PC-3 (cell line): Measurements from ENCODE around the gene MACROH2A1. TPM values are rescaled to one million over a fixed set of nuclear protein-coding genes. Genes with fewer than 3 reads are reported as not detected.

Source experiments
- ATAC-seq: fragments of 200-7000 bp; cut with Tn5 transposase; 2 replicates; pipeline ENCODE4 v1.9.1; 2020; ENCODE audit warnings: mild to moderate bottlenecking, moderate library complexity
- BruUV-seq: library from RNA; stranded (reverse); fragments of 400-500 nt; replicated peaks from 2 replicates; lab custom pipeline; 2021; lab: Mats Ljungman, UMichigan
- CTCF ChIA-PET: fragments of 300-600 bp; sonication (Branson Sonifier 250); formaldehyde crosslinking; loops from one replicate; lab custom pipeline; 2022; ENCODE audit warnings: antibody characterized with exemption; lab: Charles Lee
- POLR2A ChIA-PET: fragments of 300-600 bp; sonication (Branson Sonifier 250); formaldehyde crosslinking; loops from one replicate; lab custom pipeline; 2022; ENCODE audit warnings: antibody characterized with exemption; ENCODE audit not compliant: unreplicated experiment; lab: Charles Lee
- DNase-seq: peaks from one replicate; pipeline ENCODE4 v3.0.0-alpha.2; 2015
- H2AFZ ChIP-seq: fragments of 300-600 bp; sonication (generic); 2 replicates; pipeline ENCODE4 v1.6.0; 2016; ENCODE audit warnings: antibody characterized with exemption, low read length
- H3F3A ChIP-seq: fragments of 300-600 bp; sonication (generic); one replicate; pipeline ENCODE4 v1.6.0; 2017; ENCODE audit warnings: antibody characterized with exemption, low read length, control low read depth, mild to moderate bottlenecking; ENCODE audit not compliant: unreplicated experiment
- H3K27ac ChIP-seq: fragments of 300-600 bp; sonication (generic); 2 replicates; pipeline ENCODE4 v1.5.1; 2016; ENCODE audit warnings: mild to moderate bottlenecking, low read length
- H3K27me3 ChIP-seq: fragments of 300-600 bp; sonication (generic); 2 replicates; pipeline ENCODE4 v1.6.1; 2016; ENCODE audit warnings: low read length, mixed read lengths
- H3K36me3 ChIP-seq: fragments of 300-600 bp; sonication (generic); 2 replicates; pipeline ENCODE4 v1.6.1; 2016; ENCODE audit warnings: low read depth, mixed run types, low read length, mixed read lengths
- H3K4me1 ChIP-seq: fragments of 300-600 bp; sonication (generic); 2 replicates; pipeline ENCODE4 v1.5.1; 2016; ENCODE audit warnings: low read length; ENCODE audit not compliant: insufficient read depth
- H3K4me2 ChIP-seq: fragments of 300-600 bp; sonication (generic); 2 replicates; pipeline ENCODE4 v1.6.0; 2016; ENCODE audit warnings: low read length
- H3K4me3 ChIP-seq: fragments of 300-600 bp; sonication (generic); 2 replicates; pipeline ENCODE4 v1.5.1; 2016; ENCODE audit warnings: mild to moderate bottlenecking, low read length, mixed read lengths
- H3K79me2 ChIP-seq: fragments of 300-600 bp; sonication (generic); 2 replicates; pipeline ENCODE4 v1.6.1; 2017; ENCODE audit warnings: low read length, mixed read lengths
- H3K9ac ChIP-seq: fragments of 300-600 bp; sonication (generic); 2 replicates; pipeline ENCODE4 v1.6.0; 2016; ENCODE audit warnings: mild to moderate bottlenecking, low read length
- H3K9me2 ChIP-seq: fragments of 300-600 bp; sonication (generic); replicated peaks from 2 replicates; pipeline ENCODE4 v1.6.1; 2016; ENCODE audit warnings: mixed run types, low read length, mixed read lengths
- H3K9me3 ChIP-seq: fragments of 300-600 bp; sonication (generic); 2 replicates; pipeline ENCODE4 v1.6.1; 2016; ENCODE audit warnings: low read length, mixed read lengths
- H4K20me1 ChIP-seq: fragments of 300-600 bp; sonication (generic); 2 replicates; pipeline ENCODE4 v1.6.1; 2016; ENCODE audit warnings: low read length, mixed read lengths
- EZH2 ChIP-seq: fragments of 300-600 bp; sonication (generic); IDR thresholded peaks from one replicate; pipeline ENCODE4 v1.6.1; 2017; ENCODE audit warnings: antibody characterized with exemption, mild to moderate bottlenecking, low read length; ENCODE audit not compliant: unreplicated experiment
- EZH2phosphoT487 ChIP-seq: fragments of 300-600 bp; sonication (generic); IDR thresholded peaks from 2 replicates; pipeline ENCODE4 v1.6.1; 2018; ENCODE audit warnings: mild to moderate bottlenecking, antibody characterized with exemption, low read length, borderline replicate concordance
- intact Hi-C: fragments of 100-400 bp; cut with micrococcal nuclease; formaldehyde crosslinking; loops from 2 replicates; pipeline ENCODE4 v1.9.0; 2023
- total RNA-seq: library from RNA; depleted of rRNA; stranded (reverse); fragments of >200 nt; gene quantifications from 2 replicates; pipeline ENCODE4 v1.2.3, GENCODE V29; 2014
- TF ChIP-seq, protein P1 (sequence below): fragments of 300-600 bp; sonication (generic); conservative IDR thresholded peaks from 2 replicates; pipeline ENCODE4 v1.5.1; 2017; ENCODE audit warnings: antibody characterized with exemption, low read depth, mild to moderate bottlenecking, low read length

Gene MACROH2A1
- total RNA-seq, 1 experiment from 2014 or later, result 388 TPM

GRCh38 chr5:135319928-135320606 is 79.0 kb downstream of the MACROH2A1 start:
- no peaks in the 10 kb centered on the region for H3K9me3 ChIP-seq
- BruUV-seq, result no TSS peak
- H3F3A ChIP-seq, result no peaks in the 10 kb centered on the region
- ChIA-PET POLR2A (no interaction called here), CTCF (no interaction called here)
- peaks cover 16% of the 10 kb centered on the region for H3K4me1 ChIP-seq
- no peaks in the 10 kb centered on the region for H3K79me2 ChIP-seq
- intact Hi-C loops, result loop anchor here (5.0 kb wide), 1 partner anchor 73 kb away; no protein-coding TSS in a partner anchor
- no peaks in the 10 kb centered on the region for H3K9me2 ChIP-seq
- no peaks in the 10 kb centered on the region for H4K20me1 ChIP-seq
- H3K9ac ChIP-seq, result no peak overlapping the region
- H3K4me3 ChIP-seq, result no peak overlapping the region
- no peak overlapping the region for H3K27ac ChIP-seq
- TF ChIP-seq, protein P1, sequence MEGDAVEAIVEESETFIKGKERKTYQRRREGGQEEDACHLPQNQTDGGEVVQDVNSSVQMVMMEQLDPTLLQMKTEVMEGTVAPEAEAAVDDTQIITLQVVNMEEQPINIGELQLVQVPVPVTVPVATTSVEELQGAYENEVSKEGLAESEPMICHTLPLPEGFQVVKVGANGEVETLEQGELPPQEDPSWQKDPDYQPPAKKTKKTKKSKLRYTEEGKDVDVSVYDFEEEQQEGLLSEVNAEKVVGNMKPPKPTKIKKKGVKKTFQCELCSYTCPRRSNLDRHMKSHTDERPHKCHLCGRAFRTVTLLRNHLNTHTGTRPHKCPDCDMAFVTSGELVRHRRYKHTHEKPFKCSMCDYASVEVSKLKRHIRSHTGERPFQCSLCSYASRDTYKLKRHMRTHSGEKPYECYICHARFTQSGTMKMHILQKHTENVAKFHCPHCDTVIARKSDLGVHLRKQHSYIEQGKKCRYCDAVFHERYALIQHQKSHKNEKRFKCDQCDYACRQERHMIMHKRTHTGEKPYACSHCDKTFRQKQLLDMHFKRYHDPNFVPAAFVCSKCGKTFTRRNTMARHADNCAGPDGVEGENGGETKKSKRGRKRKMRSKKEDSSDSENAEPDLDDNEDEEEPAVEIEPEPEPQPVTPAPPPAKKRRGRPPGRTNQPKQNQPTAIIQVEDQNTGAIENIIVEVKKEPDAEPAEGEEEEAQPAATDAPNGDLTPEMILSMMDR, result peak; percentile 27; the same call in 1 of the 2 replicates
- no peak for TF ChIP-seq EZH2
- H3K4me2 ChIP-seq, result no peak overlapping the region
- DNase-seq (no peak), ATAC-seq (peak; percentile 43)
- no peaks in the 10 kb centered on the region for H3K27me3 ChIP-seq
- H3K36me3 ChIP-seq, result no peaks in the 10 kb centered on the region
- H2AFZ ChIP-seq, result no peak overlapping the region

- Histone ChIP-seq H3F3A (no peaks in the 10 kb centered on the region), H3K4me3 (no peak overlapping the region), H3K27me3 (no peaks in the 10 kb centered on the region), H2AFZ (no peak overlapping the region), H3K9me2 (no peaks in the 10 kb centered on the region), H3K4me2 (no peak overlapping the region), H3K79me2 (no peaks in the 10 kb centered on the region), H3K9me3 (no peaks in the 10 kb centered on the region), H3K27ac (no peak overlapping the region), H4K20me1 (no peaks in the 10 kb centered on the region), H3K4me1 (peaks cover 10% of the 10 kb centered on the region), H3K36me3 (no peaks in the 10 kb centered on the region), H3K9ac (no peak overlapping the region)
- DNase-seq (no peak), ATAC-seq (no peak)
- intact Hi-C loops, result no loop called here
- ChIA-PET CTCF (no interaction called here), POLR2A (no interaction called here)
- TF ChIP-seq, protein P1, result no peak
- TF ChIP-seq EZH2 (no peak), EZH2phosphoT487 (no peak)
- BruUV-seq, result no TSS peak
Observed at GRCh38 chr5:135319458-135319857, 79.6 kb downstream of the MACROH2A1 start.

DNA sequence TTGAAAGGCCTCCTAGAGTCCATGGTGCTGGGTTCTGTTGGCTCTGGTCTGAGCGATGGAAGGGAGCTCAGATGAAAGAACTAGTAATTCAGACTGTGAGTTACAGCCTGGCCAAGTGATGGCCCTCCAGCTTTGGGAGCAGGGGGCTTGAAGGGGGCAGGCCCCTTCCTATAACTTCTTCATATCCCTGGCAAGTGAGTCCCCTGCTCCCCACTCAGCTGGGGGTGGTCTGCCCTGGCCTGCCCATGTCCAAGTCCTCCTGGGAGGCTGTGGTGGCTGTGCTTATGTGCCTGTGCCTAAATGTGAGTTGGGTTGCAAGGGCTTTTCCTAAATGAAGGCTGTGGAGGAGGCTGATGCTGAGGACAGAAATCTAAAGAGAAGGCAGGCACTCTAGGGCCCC is 80.1 kb downstream of the MACROH2A1 start:
- no TSS peak for BruUV-seq
- Histone ChIP-seq H2AFZ (no peak overlapping the region), H3F3A (no peaks in the 10 kb centered on the region), H3K36me3 (no peaks in the 10 kb centered on the region), H3K4me3 (no peak overlapping the region), H4K20me1 (no peaks in the 10 kb centered on the region), H3K27me3 (no peaks in the 10 kb centered on the region), H3K4me2 (no peak overlapping the region), H3K79me2 (no peaks in the 10 kb centered on the region), H3K9me2 (no peaks in the 10 kb centered on the region), H3K9ac (no peak overlapping the region), H3K4me1 (peaks cover 4% of the 10 kb centered on the region), H3K27ac (no peak overlapping the region), H3K9me3 (no peaks in the 10 kb centered on the region)
- ChIA-PET CTCF (no interaction called here), POLR2A (no interaction called here)
- DNase-seq (no peak), ATAC-seq (no peak)
- intact Hi-C loops, result no loop called here
- TF ChIP-seq, protein P1, result no peak
- TF ChIP-seq EZH2 (no peak), EZH2phosphoT487 (no peak)
